HG03064 (cell line): ENCODE data around the gene NAV2.

Experiments
- ATAC-seq: cut with Tn5 transposase; IDR thresholded peaks from one replicate; pipeline ENCODE4 v1.9.1; 2021; ENCODE audit warnings: low read depth; ENCODE audit not compliant: unreplicated experiment

NAV2 gene

DNA sequence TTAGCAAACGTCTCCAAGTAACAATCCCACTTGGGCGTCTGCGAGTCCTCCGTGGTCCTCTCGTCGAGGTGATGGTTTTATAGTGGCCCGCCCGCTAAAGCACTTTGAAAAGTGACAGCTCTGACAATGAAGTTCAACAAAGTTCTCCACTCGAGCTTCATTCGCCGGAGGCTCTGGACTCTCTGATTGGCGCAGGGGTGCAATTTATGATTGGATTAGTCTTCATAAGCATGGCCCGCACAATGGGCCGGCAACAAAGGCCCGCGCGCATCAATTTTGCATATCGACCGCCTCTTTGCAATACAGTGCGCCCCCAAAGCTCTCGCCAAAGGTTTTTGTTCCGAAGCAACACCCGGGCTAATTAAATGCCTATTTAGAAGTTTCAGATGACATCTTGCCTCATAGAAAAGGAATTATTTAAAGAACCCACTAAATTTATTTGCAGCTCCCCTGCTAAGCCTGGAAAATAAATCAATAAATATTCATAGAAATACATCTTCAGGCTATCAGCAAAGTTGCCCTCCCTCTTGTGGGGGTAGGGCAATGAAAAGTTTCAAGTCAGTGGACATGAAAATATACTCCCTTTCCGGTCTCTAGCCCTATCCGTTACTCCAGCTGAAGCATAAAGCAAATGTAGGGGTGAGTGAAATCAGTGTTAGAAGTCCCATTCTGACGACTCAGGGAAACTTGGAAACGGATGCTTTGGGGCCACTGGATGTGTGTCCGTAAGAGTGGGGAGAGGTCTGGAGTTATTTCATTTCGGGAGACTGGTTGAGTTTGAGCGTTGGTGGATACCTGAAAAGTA, 448.0 kb downstream of the NAV2 start, which contains the start of gene DBX1:
DBX1 (minus strand) TSS at position 51 of the 805 bp plus-strand sequence. CDS start 151 bp downstream, outside the sequence.
- no peak for ATAC-seq

DNA sequence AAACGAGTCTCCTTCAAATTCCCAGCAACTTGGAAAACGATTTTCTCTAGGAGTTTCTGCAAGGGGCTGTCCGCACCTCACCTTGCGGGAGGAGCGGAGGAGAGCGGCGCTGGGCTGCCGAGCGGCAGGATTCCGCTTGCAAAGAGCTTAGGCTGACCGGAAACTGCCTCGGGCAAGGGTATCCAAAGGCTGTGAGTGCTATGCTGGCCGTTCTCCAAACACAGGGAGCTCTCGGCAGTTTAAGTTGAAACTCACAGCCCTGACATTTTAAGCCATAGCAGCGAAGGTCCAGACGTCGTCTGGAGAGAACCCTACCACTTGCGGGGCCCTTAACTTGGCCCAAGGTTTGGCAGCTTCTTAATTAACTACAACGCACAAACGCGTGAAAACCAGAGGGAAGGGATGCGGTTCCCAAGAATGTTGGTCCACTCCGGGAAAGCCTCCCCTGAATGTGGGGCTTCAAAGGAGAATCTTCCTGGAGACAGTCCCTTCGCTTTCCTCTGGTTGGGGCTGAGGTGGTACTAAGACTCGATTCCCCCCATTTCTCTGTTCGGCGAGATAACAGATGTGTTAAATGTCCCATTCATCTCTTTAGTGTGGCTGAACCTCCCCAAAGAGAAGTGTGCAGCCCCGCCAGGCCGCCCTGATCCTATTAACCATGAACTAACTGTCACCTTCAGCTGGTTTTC, 448.7 kb downstream of the NAV2 start:
- ATAC-seq = no peak

DNA sequence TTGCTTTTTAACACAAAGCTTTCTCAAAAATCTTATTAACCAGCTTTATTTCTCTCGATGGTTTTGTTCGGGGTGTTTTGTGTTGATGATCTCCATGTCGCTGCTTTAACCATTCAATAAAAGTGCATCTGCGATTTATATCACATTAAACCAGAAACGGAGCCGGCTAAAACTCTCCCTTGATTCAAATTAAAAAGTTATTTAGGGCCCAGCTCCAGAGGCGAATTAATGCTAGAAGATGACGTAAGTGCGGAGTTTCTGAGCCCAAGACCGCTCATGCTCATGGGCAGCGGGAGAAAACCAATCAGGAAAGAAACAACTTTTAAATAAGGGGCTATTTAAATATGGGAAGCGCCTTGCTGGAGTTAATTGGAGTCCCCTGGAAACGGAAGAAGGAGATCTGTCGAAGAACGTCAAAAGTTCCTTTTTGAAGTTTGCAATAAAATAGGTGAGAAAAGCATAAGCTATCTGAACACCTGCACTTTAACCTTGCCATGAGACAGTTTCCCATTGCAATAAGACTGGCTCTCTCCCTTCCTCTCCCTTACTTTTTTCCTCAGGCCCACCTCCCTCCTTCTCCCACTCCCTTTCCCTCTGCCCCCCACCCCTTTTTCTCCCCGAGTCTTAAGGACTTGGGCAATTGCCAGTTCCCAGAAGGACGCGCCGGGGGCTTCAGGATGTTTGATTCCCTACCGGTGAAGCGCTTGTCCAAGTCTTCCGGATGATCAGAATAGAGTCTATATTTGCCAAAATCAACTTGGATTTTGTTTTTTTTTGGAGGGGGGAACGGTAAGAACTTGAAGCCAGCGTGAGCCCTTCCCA, 449.5 kb downstream of the NAV2 start:
- no peak for ATAC-seq

DNA sequence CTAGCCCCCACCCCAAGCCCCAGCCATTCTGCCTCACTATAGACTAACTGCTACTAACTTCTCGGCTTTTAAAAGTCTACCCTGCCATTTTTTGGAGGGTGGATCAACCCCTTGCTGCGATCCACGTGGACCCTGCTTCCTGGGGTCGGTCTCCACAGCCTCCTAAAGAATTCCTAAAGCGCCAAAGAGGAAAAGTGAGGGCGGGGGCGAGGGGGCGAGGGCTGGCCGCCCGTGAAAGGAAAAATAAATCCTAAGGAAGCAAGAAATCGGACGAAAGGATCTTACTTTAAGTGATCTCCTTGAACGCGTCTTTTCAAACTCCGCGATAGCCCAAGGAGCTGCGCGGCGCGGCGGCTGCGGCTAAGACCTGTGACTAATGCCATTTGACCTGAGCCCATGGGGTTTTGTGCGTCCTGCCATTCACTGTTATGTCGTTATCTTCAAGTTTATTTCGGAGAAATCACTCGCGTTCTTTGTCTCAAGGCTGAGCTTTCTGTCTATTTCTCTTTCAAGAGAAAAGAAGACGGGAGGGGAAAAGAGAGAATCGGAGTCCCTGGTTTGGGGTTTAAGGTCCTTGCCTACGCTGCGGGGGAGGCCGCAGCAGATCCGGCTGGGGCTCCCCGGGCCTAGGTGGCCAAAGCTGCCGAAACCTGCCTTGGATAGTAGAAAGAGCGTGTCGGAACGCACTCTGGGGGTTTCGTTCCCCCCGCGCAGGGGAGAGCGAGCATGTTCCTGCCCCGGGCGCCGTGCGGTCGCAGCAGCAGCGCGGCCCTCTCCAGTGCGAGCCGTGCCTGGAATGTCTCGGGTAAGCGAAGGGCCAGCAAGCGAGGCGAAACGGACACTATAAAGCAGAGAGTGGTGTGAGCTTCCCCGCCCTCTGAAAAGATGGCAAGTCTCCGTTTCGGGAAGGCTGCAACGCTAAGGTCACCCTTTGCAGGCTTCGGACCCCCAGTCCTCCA, 450.5 kb downstream of the NAV2 start:
- no peak for ATAC-seq

DNA sequence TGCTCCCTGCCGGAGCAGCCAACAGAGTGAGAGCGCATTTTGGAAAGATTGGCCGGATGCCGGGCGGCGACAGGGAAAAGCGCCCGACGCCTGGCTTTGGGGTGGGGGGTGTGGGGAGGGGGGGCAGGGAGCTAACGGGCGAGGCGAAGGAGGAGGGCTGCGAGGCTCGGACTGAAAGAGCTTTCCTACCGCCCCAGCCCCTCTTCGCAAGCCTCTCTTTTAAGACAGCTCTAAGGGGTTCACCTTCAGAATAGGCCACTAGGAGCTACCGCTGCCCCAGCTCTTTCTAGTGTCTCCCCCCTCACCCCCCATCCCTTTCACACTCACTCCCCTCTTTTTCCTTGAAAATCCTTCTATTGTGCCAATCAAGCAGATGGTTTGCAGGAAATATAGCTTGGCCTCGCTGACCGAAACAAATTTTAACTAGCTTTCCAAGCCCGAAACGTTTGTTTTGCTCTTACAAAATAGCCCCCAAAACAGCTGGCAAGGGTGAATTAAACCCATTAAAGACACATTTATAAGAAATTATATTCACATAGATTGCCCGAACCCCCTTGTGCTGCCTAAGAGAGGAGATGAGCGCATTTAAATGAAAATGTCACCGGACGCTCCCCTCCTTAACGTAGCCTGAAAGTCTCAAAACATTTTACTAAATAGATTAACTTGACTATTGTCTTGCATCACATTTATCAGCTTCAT, 451.3 kb downstream of the NAV2 start:
- ATAC-seq = no peak
